Keratinocyte (primary cell): ENCODE measurements around the gene OR5K2. TPM values are rescaled to one million over a fixed set of nuclear protein-coding genes. Genes with fewer than 3 reads are reported as not detected.

Source experiments
- DNase-seq: peaks from one replicate; pipeline ENCODE4 v3.0.0-alpha.2; 2011; ENCODE audit warnings: low read depth, missing footprints, low spot score
- FAIRE-seq: peaks from 2 replicates; lab custom pipeline; 2011; peaks lifted over from hg19 to GRCh38; lab: Jason Lieb, UNC
- H2AFZ ChIP-seq: 2 replicates; pipeline ENCODE4 v1.6.0; 2012; ENCODE audit warnings: low read length, control low read depth, inconsistent platforms; ENCODE audit not compliant: control insufficient read depth
- H3K27ac ChIP-seq: 2 replicates; pipeline ENCODE4 v1.5.1; 2011; ENCODE audit warnings: low read length; ENCODE audit not compliant: control insufficient read depth, insufficient read depth
- H3K27me3 ChIP-seq: 3 replicates; pipeline ENCODE4 v1.6.0; 2011; ENCODE audit warnings: low read length; ENCODE audit not compliant: control insufficient read depth, insufficient read depth; ENCODE audit errors: extremely low read depth
- H3K36me3 ChIP-seq, 2 experiments: 2 replicates in 1 of 2; 3 replicates in 1 of 2; pipeline ENCODE4 v1.5.1; 2011; ENCODE audit warnings: low read length in 2 of 2, mild to moderate bottlenecking in 1 of 2; ENCODE audit not compliant: control insufficient read depth in 2 of 2, insufficient read depth in 2 of 2; ENCODE audit errors: extremely low read depth in 1 of 2
- H3K4me1 ChIP-seq: 3 replicates; pipeline ENCODE4 v1.5.1; 2011; ENCODE audit warnings: low read length; ENCODE audit not compliant: control insufficient read depth, insufficient read depth; ENCODE audit errors: extremely low read depth
- H3K4me2 ChIP-seq: 3 replicates; pipeline ENCODE4 v1.6.0; 2011; ENCODE audit warnings: low read depth, low read length; ENCODE audit not compliant: control insufficient read depth, insufficient read depth; ENCODE audit errors: extremely low read depth
- H3K4me3 ChIP-seq, 3 experiments: fragments of 200-600 bp in 1 of 3; sonication (generic) in 1 of 3; 2 replicates in 2 of 3; 3 replicates in 1 of 3; pipeline ENCODE4 v1.5.1; 2011 to 2016; ENCODE audit warnings: low read length in 3 of 3, mild to moderate bottlenecking in 3 of 3, control low read depth in 2 of 3, inconsistent platforms in 1 of 3, low read depth in 1 of 3, mixed read lengths in 1 of 3, mixed run types in 1 of 3, moderate library complexity in 1 of 3; ENCODE audit not compliant: control insufficient read depth in 2 of 3, insufficient read depth in 2 of 3; ENCODE audit errors: extremely low read depth in 1 of 3
- H3K79me2 ChIP-seq: 2 replicates; pipeline ENCODE4 v1.6.0; 2012; ENCODE audit warnings: low read length; ENCODE audit not compliant: control insufficient read depth, insufficient read depth
- H3K9ac ChIP-seq: 3 replicates; pipeline ENCODE4 v1.6.0; 2011; ENCODE audit warnings: low read length; ENCODE audit not compliant: control insufficient read depth, insufficient read depth; ENCODE audit errors: extremely low read depth
- H3K9me1 ChIP-seq: 3 replicates; pipeline ENCODE4 v1.6.0; 2011; ENCODE audit warnings: low read length; ENCODE audit not compliant: control insufficient read depth, insufficient read depth; ENCODE audit errors: extremely low read depth
- H3K9me3 ChIP-seq: 2 replicates; pipeline ENCODE4 v1.5.1; 2012; ENCODE audit warnings: low read depth, low read length; ENCODE audit not compliant: control insufficient read depth
- H4K20me1 ChIP-seq: 3 replicates; pipeline ENCODE4 v1.6.0; 2011; ENCODE audit warnings: low read length; ENCODE audit not compliant: control insufficient read depth, insufficient read depth; ENCODE audit errors: extremely low read depth
- EZH2 ChIP-seq: IDR thresholded peaks from one replicate; pipeline ENCODE4 v1.6.1; 2012; ENCODE audit warnings: inconsistent platforms, mild to moderate bottlenecking, low read length, moderate library complexity
- dilution Hi-C: fragments of 300-500 bp; cut with MboI; formaldehyde crosslinking; loops from one replicate; pipeline ENCODE4 v1.7.0; 2020; ENCODE audit warnings: low sequenced_read_pairs; ENCODE audit not compliant: extremely low pct_ligation_motif_present
- polyA plus RNA-seq, 5 experiments: library from polyadenylated mRNA; depleted of rRNA in 3 of 5; stranded (reverse) in 3 of 5; stranded (forward) in 1 of 5; unstranded in 1 of 5; fragments of >200 nt; gene quantifications; 1 replicate in 1 of 5; 2 replicates in 3 of 5; 3 replicates in 1 of 5; pipeline versions ENCODE4 v1.2.1 to v1.2.3, GENCODE V29; 2011 to 2012; ENCODE audit warnings: missing spikeins in 2 of 5, low read depth in 1 of 5, low replicate concordance in 1 of 5
- TF ChIP-seq, protein P1 (sequence below), 3 experiments: IDR thresholded peaks in 1 of 3; conservative IDR thresholded peaks in 1 of 3; optimal IDR thresholded peaks in 1 of 3; 2 replicates in 2 of 3; 3 replicates in 1 of 3; pipeline versions ENCODE3 to v1.5.1; 2011; ENCODE audit warnings: low read length in 3 of 3, mild to moderate bottlenecking in 3 of 3, moderate library complexity in 2 of 3, control low read depth in 1 of 3, inconsistent platforms in 1 of 3; ENCODE audit not compliant: insufficient read depth in 2 of 3; ENCODE audit errors: extremely low read depth in 1 of 3

The OR5K2 gene
- polyA plus RNA-seq, 1 donor (not counting 4 experiments of a cell fraction or from before 2014, with no cell fraction given) = not detected

DNA sequence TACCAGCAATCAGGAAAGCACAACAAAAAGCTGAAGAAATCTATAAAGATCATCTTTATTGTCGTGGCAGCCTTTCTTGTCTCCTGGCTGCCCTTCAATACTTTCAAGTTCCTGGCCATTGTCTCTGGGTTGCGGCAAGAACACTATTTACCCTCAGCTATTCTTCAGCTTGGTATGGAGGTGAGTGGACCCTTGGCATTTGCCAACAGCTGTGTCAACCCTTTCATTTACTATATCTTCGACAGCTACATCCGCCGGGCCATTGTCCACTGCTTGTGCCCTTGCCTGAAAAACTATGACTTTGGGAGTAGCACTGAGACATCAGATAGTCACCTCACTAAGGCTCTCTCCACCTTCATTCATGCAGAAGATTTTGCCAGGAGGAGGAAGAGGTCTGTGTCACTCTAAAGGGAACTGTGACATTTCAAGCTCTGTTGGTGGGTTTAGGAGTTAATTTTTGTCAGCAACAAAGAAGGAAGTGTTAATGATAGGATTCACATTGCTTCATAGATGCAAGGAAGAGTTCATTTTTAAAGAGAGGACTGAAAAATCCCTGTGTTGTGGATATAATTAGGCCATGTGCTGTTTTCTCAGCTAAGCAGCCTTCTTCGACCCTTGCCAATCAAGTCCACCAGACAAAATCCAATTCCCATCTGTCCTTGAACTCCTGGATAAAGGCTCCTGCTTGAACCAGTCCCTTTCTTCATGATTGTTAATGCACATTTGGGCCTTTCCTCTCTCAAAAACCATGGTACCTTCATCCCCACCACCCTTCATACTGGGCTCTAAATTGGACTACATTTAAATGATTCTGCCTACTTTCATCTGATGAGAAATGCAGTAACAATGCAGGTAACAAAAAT, 35.5 kb downstream of the OR5K2 start:
- Histone ChIP-seq H3K27ac (no peak overlapping the region), H4K20me1 (no peaks in the 10 kb centered on the region)

DNA sequence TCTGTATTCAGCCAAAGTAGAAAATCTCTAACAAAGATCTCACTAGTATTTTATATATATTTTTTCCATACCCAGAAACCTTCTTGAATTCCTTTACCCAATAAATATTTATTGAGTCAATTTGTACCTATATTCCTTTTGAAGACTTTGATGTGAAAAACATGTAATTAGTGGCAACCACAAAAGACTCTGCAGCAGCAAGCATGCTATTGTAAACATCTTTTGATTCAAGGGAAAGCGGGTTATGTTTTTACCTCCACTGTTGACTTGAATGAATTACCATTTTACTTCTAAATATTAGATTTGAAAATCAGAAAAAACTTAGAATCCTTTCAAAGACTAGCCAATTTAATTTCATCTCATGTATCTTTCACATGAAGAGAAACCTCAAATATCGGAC, 36.7 kb downstream of the OR5K2 start:
- FAIRE-seq (no peak), DNase-seq (no peak)
- dilution Hi-C loops = no loop called here
- Histone ChIP-seq H3K9me1 (no peaks in the 10 kb centered on the region), H3K36me3 (no peaks in the 10 kb centered on the region), H3K79me2 (no peaks in the 10 kb centered on the region), H3K4me2 (no peak overlapping the region), H4K20me1 (no peaks in the 10 kb centered on the region), H3K27ac (no peak overlapping the region), H3K4me1 (peaks cover 2% of the 10 kb centered on the region), H3K9me3 (no peaks in the 10 kb centered on the region), H3K4me3 (no peak overlapping the region), H2AFZ (no peak overlapping the region), H3K27me3 (no peaks in the 10 kb centered on the region), H3K9ac (no peak overlapping the region)
- TF ChIP-seq EZH2 = no peak
- TF ChIP-seq, protein P1, sequence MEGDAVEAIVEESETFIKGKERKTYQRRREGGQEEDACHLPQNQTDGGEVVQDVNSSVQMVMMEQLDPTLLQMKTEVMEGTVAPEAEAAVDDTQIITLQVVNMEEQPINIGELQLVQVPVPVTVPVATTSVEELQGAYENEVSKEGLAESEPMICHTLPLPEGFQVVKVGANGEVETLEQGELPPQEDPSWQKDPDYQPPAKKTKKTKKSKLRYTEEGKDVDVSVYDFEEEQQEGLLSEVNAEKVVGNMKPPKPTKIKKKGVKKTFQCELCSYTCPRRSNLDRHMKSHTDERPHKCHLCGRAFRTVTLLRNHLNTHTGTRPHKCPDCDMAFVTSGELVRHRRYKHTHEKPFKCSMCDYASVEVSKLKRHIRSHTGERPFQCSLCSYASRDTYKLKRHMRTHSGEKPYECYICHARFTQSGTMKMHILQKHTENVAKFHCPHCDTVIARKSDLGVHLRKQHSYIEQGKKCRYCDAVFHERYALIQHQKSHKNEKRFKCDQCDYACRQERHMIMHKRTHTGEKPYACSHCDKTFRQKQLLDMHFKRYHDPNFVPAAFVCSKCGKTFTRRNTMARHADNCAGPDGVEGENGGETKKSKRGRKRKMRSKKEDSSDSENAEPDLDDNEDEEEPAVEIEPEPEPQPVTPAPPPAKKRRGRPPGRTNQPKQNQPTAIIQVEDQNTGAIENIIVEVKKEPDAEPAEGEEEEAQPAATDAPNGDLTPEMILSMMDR (optimal IDR thresholded peaks at IDR 0.05 in 1 of 3, IDR thresholded peaks at IDR 0.05 in 1 of 3, conservative IDR thresholded peaks at IDR 0.05 in 1 of 3; ENCODE audit: extremely low read depth in 1 of 3, insufficient read depth in 2 of 3, low read length in 3 of 3) = no peak

More for the DNA sequence above, 35.5 kb downstream of the OR5K2 start:
- H3K4me3 ChIP-seq = no peak overlapping the region
- H2AFZ ChIP-seq = no peak overlapping the region
- H3K27me3 ChIP-seq = no peaks in the 10 kb centered on the region
- no peak for TF ChIP-seq EZH2
- TF ChIP-seq, protein P1 (optimal IDR thresholded peaks at IDR 0.05 in 1 of 3, IDR thresholded peaks at IDR 0.05 in 1 of 3, conservative IDR thresholded peaks at IDR 0.05 in 1 of 3; ENCODE audit: extremely low read depth in 1 of 3, insufficient read depth in 2 of 3, low read length in 3 of 3) = no peak
- no peak overlapping the region for H3K9ac ChIP-seq
- FAIRE-seq = no peak
- H3K4me2 ChIP-seq = no peak overlapping the region
- dilution Hi-C loops = no loop called here
- H3K9me1 ChIP-seq = no peaks in the 10 kb centered on the region
- no peak for DNase-seq
- H3K36me3 ChIP-seq = no peaks in the 10 kb centered on the region
- no peaks in the 10 kb centered on the region for H3K79me2 ChIP-seq
- no peaks in the 10 kb centered on the region for H3K4me1 ChIP-seq
- no peaks in the 10 kb centered on the region for H3K9me3 ChIP-seq
